GM20000 (cell line): ENCODE measurements around the gene XG.
"Not testable (repeated sequence)": the region's sequence is repeated elsewhere in the genome, so short reads cannot be mapped to it uniquely, and the experiment has no call there.

Experiments used
- DNase-seq: peaks from one replicate; pipeline ENCODE4 v3.0.0; 2012; ENCODE audit warnings: low spot score
- CTCF ChIP-seq: IDR thresholded peaks from 2 replicates; pipeline ENCODE4 v1.5.1; 2012; ENCODE audit warnings: mild to moderate bottlenecking, control low read depth; ENCODE audit errors: extremely low read depth, missing control alignments

XG gene

GRCh38 chrX:2751874-2752300 lies at the start of gene XG:
XG (plus strand) TSS chrX:2752040; CDS start chrX:2752275, 235 bp downstream.
- DNase-seq, result not testable (repeated sequence)

GRCh38 chrX:2703991-2704369 lies 47.9 kb upstream of the XG start:
- DNase-seq, result no peak
- no peak for TF ChIP-seq CTCF

GRCh38 chrX:2705046-2705832 lies 46.6 kb upstream of the XG start:
- no peak for DNase-seq
- no peak for TF ChIP-seq CTCF

- peak; percentile 69 for DNase-seq
- TF ChIP-seq CTCF, result no peak
Measured at GRCh38 chrX:2707334-2707760, 44.5 kb upstream of the XG start.

- no peak for DNase-seq
Measured at GRCh38 chrX:2708021-2708420, 43.8 kb upstream of the XG start.

GRCh38 chrX:2708592-2709188 lies 43.1 kb upstream of the XG start:
- no peak for TF ChIP-seq CTCF
- DNase-seq, result no peak

More at GRCh38 chrX:2708021-2708420, 43.8 kb upstream of the XG start:
- TF ChIP-seq CTCF, result no peak

- DNase-seq, result no peak
- TF ChIP-seq CTCF, result no peak
Measured at GRCh38 chrX:2709556-2709955, 42.3 kb upstream of the XG start.
